ENCODE results near the gene DUSP1. TPM values are rescaled to one million over a fixed set of nuclear protein-coding genes. Genes with fewer than 3 reads are reported as not detected.
A peak's percentile ranks its signal among the peaks of the same experiment; 100 is the strongest.

DUSP1 gene
- total RNA-seq, 4 donors from 2014 or later, result 613 to 1,025 (median 690) TPM

DNA sequence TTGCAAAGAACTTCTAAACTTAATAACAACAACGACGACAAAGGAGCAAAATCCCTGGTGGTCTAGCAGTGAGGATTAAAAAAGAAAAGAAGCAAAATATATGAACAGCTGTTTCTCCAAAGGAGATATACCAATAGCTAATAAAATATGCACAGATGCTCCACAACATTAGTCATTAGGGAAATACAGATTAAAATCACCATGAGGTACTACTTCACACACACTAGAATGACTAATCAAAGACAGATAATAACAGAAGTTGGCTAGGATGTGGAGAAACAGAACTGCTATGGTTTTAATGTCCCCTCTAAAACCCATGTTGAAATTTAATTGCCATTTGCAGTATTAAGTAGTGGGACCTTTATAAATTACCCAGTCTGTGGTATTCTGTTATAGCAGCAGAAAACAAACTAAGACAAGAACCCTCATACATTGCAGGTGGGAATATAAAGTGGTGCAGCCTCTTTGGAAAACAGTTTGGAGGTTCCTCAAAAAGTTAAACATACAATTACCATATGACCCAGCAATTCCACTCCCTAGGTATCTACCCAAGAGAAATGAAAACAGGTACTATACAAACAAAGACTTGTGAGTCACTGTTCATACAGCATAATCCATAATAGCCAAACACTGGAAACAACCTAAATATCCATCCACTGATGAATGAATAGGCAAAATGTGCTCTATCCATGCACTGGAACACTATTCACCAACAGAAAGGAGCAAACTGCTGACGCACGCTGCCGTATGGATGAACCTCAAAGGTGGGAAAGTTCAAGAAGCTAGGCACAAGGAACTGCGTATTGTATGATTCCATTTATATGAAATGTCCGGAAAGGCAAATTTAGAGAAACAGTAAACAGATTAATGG, 11.4 kb upstream of the DUSP1 start:
- 94% methylated on average over 7 of the region's 7 CpGs for WGBS, 2 donors
- no peak for DNase-seq
- Histone ChIP-seq H3K4me3 (replicated peaks in 1 of 3) (no peak overlapping the region), H3K27ac (no peak overlapping the region), H3K9me3 (no peaks in the 10 kb centered on the region), H3K36me3 (no peaks in the 10 kb centered on the region), H3K4me1 (peaks cover 0 to 3% of the 10 kb centered on the region in 2 donors), H3K27me3 (no peaks in the 10 kb centered on the region)
- TF ChIP-seq, protein P1, sequence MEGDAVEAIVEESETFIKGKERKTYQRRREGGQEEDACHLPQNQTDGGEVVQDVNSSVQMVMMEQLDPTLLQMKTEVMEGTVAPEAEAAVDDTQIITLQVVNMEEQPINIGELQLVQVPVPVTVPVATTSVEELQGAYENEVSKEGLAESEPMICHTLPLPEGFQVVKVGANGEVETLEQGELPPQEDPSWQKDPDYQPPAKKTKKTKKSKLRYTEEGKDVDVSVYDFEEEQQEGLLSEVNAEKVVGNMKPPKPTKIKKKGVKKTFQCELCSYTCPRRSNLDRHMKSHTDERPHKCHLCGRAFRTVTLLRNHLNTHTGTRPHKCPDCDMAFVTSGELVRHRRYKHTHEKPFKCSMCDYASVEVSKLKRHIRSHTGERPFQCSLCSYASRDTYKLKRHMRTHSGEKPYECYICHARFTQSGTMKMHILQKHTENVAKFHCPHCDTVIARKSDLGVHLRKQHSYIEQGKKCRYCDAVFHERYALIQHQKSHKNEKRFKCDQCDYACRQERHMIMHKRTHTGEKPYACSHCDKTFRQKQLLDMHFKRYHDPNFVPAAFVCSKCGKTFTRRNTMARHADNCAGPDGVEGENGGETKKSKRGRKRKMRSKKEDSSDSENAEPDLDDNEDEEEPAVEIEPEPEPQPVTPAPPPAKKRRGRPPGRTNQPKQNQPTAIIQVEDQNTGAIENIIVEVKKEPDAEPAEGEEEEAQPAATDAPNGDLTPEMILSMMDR (IDR thresholded peaks at IDR 0.05), result no peak
- TF ChIP-seq POLR2A (IDR thresholded peaks at IDR 0.05), result no peak
- intact Hi-C loops (cut with DNase I), result no loop called here

DNA sequence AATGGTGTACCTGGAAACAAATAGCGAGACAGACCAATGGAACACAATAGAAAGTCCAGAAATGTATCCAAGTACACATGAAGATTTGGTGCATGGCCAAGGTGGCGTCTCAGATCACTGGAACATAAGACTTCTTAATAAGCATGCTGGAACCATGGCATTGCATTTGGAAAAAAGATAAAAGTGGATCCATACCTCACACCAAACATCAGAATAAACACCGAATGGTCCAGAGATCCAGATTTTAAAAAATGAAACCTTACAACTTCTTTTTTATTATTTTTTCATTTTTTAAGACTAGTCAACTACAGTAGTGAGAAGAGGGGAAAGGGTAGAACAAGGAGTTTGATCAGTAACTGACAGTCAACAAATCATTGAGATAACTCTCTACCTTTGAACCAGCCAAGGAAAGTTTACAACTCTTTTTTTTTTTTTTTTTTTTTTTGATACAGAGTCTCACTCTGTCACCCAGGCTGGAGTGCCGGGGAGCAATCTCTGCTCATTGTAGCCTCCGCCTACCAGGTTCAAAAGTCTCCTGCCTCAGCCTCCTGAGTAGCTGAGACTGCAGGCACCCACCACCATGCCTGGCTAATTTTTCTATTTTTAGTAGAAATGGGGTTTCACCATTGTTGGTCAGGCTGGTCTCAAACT, 8.8 kb upstream of the DUSP1 start:
- H3K27me3 ChIP-seq, result no peaks in the 10 kb centered on the region
- no peak overlapping the region for H3K27ac ChIP-seq
- no peak overlapping the region for H3K4me3 ChIP-seq (replicated peaks in 1 of 3)
- no peaks in the 10 kb centered on the region for H3K36me3 ChIP-seq
- no peak for DNase-seq
- intact Hi-C loops (cut with DNase I), result loop anchor here (5.0 kb wide), 1 partner anchor 67 kb away; no protein-coding TSS in a partner anchor
- WGBS, 2 donors, result 94 to 99% methylated on average over 5 of the region's 5 CpGs
- no peaks in the 10 kb centered on the region for H3K9me3 ChIP-seq
- TF ChIP-seq, protein P1 (IDR thresholded peaks at IDR 0.05), result no peak
- no peak for TF ChIP-seq POLR2A (IDR thresholded peaks at IDR 0.05)
- peaks cover 0 to 17% of the 10 kb centered on the region in 2 donors for H3K4me1 ChIP-seq

DNA sequence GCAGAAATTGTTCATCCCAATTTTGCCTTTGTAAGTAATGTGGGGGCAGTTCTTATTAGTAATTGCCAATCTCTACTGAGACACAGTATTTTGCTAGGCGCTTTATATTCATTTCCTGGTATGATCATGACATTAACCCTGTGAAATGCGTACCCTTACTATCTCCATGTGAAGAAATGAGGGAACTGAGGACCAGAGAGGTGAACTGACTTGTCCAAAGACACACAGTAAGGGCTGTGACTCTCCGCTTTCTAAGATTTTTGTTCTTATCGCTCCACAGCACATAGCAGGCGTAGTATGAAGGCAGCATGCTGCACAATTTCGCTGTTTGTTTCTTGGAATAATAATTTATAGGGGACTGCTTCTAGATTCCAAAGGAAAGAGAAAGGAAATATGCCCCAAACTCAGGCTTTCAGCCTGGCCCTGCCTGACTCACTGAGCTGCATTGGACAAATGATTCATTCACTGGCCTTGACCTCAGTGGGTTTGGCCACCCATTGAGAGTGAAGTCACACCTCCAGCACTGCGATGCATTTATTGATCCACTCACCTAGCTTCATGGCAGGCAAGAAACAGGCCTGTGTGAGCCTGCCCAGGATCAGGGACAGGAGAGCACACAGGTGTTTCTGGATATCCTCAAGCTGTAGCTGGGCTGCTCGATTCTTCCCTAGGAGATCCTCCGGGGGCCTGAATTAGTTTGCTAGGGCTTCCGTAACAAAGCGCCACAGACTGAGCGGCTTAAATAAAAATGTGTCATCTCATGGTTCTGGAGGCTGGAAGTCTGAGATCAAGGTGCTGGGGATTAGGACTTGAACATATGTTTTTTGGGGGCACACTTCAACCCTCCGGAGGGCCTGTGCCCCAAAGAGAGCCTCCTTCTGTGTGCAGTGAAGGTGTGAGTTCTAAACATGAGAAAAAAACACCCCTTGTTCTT, 7.2 kb upstream of the DUSP1 start:
- TF ChIP-seq POLR2A (IDR thresholded peaks at IDR 0.05), result no peak
- TF ChIP-seq, protein P1 (IDR thresholded peaks at IDR 0.05), result no peak
- no peaks in the 10 kb centered on the region for H3K9me3 ChIP-seq
- H3K27me3 ChIP-seq, result no peaks in the 10 kb centered on the region
- H3K36me3 ChIP-seq, result no peaks in the 10 kb centered on the region
- H3K4me3 ChIP-seq (replicated peaks in 1 of 3), result no peak overlapping the region
- intact Hi-C loops (cut with DNase I), result loop anchor here (5.0 kb wide), 1 partner anchor 69 kb away; no protein-coding TSS in a partner anchor
- no peak for DNase-seq
- peak overlapping the region; percentile 59 to 70 (median 70) for H3K27ac ChIP-seq
- 86 to 90% methylated on average over 13 of the region's 13 CpGs for WGBS, 2 donors
- peaks cover 0 to 31% of the 10 kb centered on the region in 2 donors for H3K4me1 ChIP-seq

DNA sequence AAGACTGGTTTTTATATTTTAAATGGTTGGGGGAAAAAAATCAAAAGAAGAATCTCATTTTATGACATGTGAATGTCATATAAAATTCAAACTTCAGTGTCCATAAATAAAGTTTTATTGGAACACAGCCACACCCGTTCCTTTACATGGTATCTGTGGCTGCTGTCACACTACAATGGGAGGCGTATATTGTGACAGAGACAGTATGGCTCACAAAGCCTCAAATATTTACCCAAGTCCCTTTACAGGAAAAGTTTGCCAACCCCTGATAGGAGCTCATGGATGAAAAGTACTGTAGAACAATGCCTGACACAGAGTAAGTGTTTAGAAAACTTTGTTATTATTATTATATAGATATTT, 5.2 kb upstream of the DUSP1 start:
- no peaks in the 10 kb centered on the region for H3K9me3 ChIP-seq
- WGBS, 2 donors, result 89 to 93% methylated on average over 2 of the region's 2 CpGs
- peaks cover 13 to 46% of the 10 kb centered on the region in 2 donors for H3K4me1 ChIP-seq
- H3K27ac ChIP-seq, result peak overlapping the region in 1 of 3 donors; percentile 8
- DNase-seq, result no peak
- TF ChIP-seq POLR2A (IDR thresholded peaks at IDR 0.05), result no peak
- no peak overlapping the region for H3K4me3 ChIP-seq (replicated peaks in 1 of 3)
- no peaks in the 10 kb centered on the region for H3K36me3 ChIP-seq
- intact Hi-C loops (cut with DNase I), result loop anchor here (5.0 kb wide), 1 partner anchor 71 kb away; no protein-coding TSS in a partner anchor
- H3K27me3 ChIP-seq, result no peaks in the 10 kb centered on the region

Data from thyroid gland (tissue), 4 donors.